DND-41 (cell line): ENCODE results near the gene SORBS1.

Source experiments
- ATAC-seq: fragments of 200-7000 bp; cut with Tn5 transposase; 3 replicates; pipeline ENCODE4 v1.9.1; 2021; ENCODE audit warnings: low read depth; ENCODE audit not compliant: insufficient read depth
- DNase-seq: peaks from one replicate; pipeline ENCODE4 v3.0.0-alpha.2; 2020
- H2AFZ ChIP-seq: 2 replicates; pipeline ENCODE4 v1.6.0; 2012; ENCODE audit warnings: low read depth, low read length
- H3K27ac ChIP-seq: 2 replicates; pipeline ENCODE4 v1.5.1; 2012; ENCODE audit warnings: low read length, inconsistent platforms
- H3K27me3 ChIP-seq: fragments of 200-600 bp; sonication (generic); 2 replicates; pipeline ENCODE4 v1.6.0; 2012; ENCODE audit warnings: low read length, mild to moderate bottlenecking, inconsistent platforms; ENCODE audit not compliant: insufficient read depth, poor library complexity
- H3K36me3 ChIP-seq: 2 replicates; pipeline ENCODE4 v1.5.1; 2012; ENCODE audit warnings: low read length, inconsistent platforms; ENCODE audit not compliant: insufficient read depth
- H3K4me1 ChIP-seq: 2 replicates; pipeline ENCODE4 v1.5.1; 2012; ENCODE audit warnings: mild to moderate bottlenecking, low read length; ENCODE audit not compliant: insufficient read depth
- H3K4me2 ChIP-seq: 2 replicates; pipeline ENCODE4 v1.6.0; 2012; ENCODE audit warnings: mild to moderate bottlenecking, moderate library complexity, low read length, inconsistent platforms; ENCODE audit not compliant: insufficient read depth
- H3K4me3 ChIP-seq, 2 experiments: fragments of 200-600 bp in 1 of 2; shearing (Covaris generic) in 1 of 2; 2 replicates each; pipeline ENCODE4 v1.5.1; 2012 to 2016; ENCODE audit warnings: inconsistent platforms in 2 of 2, low read length in 2 of 2, mild to moderate bottlenecking in 2 of 2, low read depth in 1 of 2, moderate library complexity in 1 of 2
- H3K79me2 ChIP-seq: 2 replicates; pipeline ENCODE4 v1.6.0; 2012; ENCODE audit warnings: low read length, inconsistent platforms; ENCODE audit not compliant: insufficient read depth
- H3K9ac ChIP-seq: 2 replicates; pipeline ENCODE4 v1.6.0; 2012; ENCODE audit warnings: low read depth, mild to moderate bottlenecking, inconsistent platforms, low read length, moderate library complexity
- H3K9me3 ChIP-seq: 2 replicates; pipeline ENCODE4 v1.5.1; 2012; ENCODE audit warnings: low read length, moderate library complexity, mild to moderate bottlenecking, inconsistent platforms; ENCODE audit not compliant: insufficient read depth, severe bottlenecking
- H4K20me1 ChIP-seq: 2 replicates; pipeline ENCODE4 v1.6.0; 2012; ENCODE audit warnings: low read length; ENCODE audit not compliant: insufficient read depth
- CTCF ChIP-seq: IDR thresholded peaks from 2 replicates; pipeline ENCODE4 v1.5.1; 2012; ENCODE audit warnings: borderline replicate concordance, low read length, moderate library complexity, mild to moderate bottlenecking; ENCODE audit not compliant: poor library complexity, severe bottlenecking; ENCODE audit errors: extremely low read depth
- EZH2 ChIP-seq: IDR thresholded peaks from 3 replicates; pipeline ENCODE4 v1.6.1; 2012; ENCODE audit warnings: borderline replicate concordance, low read depth, mild to moderate bottlenecking, moderate library complexity, low read length, inconsistent platforms; ENCODE audit not compliant: severe bottlenecking

Gene SORBS1

DNA sequence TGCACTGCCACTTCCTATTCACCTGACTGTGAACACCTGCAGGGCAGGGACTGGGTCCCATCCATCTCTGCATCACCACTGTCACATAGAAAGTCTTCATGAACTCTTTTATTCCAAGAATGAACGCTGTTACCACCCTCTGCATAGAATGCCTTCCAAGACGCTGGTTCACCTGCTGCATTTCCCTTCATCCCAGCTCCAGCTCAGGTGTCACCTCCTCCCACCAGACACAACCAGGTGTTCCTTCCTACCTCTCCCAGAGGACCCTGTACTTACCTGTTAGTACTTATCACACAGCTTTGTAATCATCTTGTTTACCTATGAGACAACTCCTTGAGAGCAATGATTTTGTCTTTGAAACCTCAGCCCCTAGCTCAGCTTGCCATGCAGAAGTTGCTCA, 31.1 kb downstream of the SORBS1 start:
- no peak overlapping the region for H3K27ac ChIP-seq
- no peak for ATAC-seq

GRCh38 chr10:95526044-95526443, 35.1 kb downstream of the SORBS1 start:
- no peak overlapping the region for H3K4me3 ChIP-seq
- peaks cover 15% of the 10 kb centered on the region for H3K27me3 ChIP-seq
- H4K20me1 ChIP-seq = no peaks in the 10 kb centered on the region
- TF ChIP-seq CTCF (no peak), EZH2 (no peak)
- no peak overlapping the region for H2AFZ ChIP-seq
- no peaks in the 10 kb centered on the region for H3K9me3 ChIP-seq
- no peak overlapping the region for H3K4me2 ChIP-seq
- H3K27ac ChIP-seq = no peak overlapping the region
- no peak overlapping the region for H3K9ac ChIP-seq
- H3K4me1 ChIP-seq = no peaks in the 10 kb centered on the region
- no peaks in the 10 kb centered on the region for H3K79me2 ChIP-seq
- H3K36me3 ChIP-seq = no peaks in the 10 kb centered on the region
- DNase-seq (no peak), ATAC-seq (no peak)

More for the DNA sequence above, 31.1 kb downstream of the SORBS1 start:
- no peaks in the 10 kb centered on the region for H3K4me1 ChIP-seq
- H3K36me3 ChIP-seq = no peaks in the 10 kb centered on the region
- TF ChIP-seq CTCF (no peak), EZH2 (no peak)
- no peak overlapping the region for H2AFZ ChIP-seq
- no peak for DNase-seq
- no peak overlapping the region for H3K4me3 ChIP-seq
- no peaks in the 10 kb centered on the region for H3K79me2 ChIP-seq
- no peak overlapping the region for H3K4me2 ChIP-seq
- H3K9me3 ChIP-seq = no peaks in the 10 kb centered on the region
- H3K9ac ChIP-seq = no peak overlapping the region
- H3K27me3 ChIP-seq = peaks cover 3% of the 10 kb centered on the region
- no peaks in the 10 kb centered on the region for H4K20me1 ChIP-seq

DNA sequence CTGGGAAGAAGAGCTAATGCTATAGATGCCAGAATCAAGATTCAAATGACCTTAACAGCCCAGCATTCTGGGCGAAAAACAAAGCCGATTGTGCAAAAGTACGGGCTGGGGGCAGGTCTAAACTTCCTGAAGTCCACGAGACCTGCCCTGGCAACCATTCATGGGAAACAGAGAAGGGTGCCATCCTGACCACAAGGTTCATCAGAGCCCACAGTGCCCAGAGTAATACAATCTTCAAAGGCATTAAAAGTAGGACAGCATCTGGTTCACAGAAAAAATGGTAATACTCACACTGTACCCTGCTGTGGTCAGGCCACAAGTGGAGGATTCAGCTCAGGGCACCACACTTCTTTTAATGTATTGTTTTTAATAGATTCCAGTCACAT, 36.1 kb downstream of the SORBS1 start:
- TF ChIP-seq CTCF = no peak
- TF ChIP-seq EZH2 = no peak
- no peak overlapping the region for H3K4me2 ChIP-seq
- H3K27ac ChIP-seq = no peak overlapping the region

GRCh38 chr10:95524358-95525032, 36.7 kb downstream of the SORBS1 start:
- H3K9me3 ChIP-seq = no peaks in the 10 kb centered on the region
- TF ChIP-seq CTCF (no peak), EZH2 (no peak)
- H3K4me2 ChIP-seq = no peak overlapping the region
- H3K4me3 ChIP-seq = no peak overlapping the region
- H3K79me2 ChIP-seq = no peaks in the 10 kb centered on the region
- no peaks in the 10 kb centered on the region for H3K36me3 ChIP-seq
- H3K4me1 ChIP-seq = no peaks in the 10 kb centered on the region
- H4K20me1 ChIP-seq = no peaks in the 10 kb centered on the region
- no peak overlapping the region for H2AFZ ChIP-seq
- H3K27ac ChIP-seq = no peak overlapping the region
- peaks cover 16% of the 10 kb centered on the region for H3K27me3 ChIP-seq
- ATAC-seq = no peak
- no peak overlapping the region for H3K9ac ChIP-seq
- DNase-seq = no peak

More for the DNA sequence above, 36.1 kb downstream of the SORBS1 start:
- no peak overlapping the region for H2AFZ ChIP-seq
- peaks cover 16% of the 10 kb centered on the region for H3K27me3 ChIP-seq
- no peaks in the 10 kb centered on the region for H4K20me1 ChIP-seq
- H3K9me3 ChIP-seq = no peaks in the 10 kb centered on the region
- H3K36me3 ChIP-seq = no peaks in the 10 kb centered on the region
- no peak overlapping the region for H3K9ac ChIP-seq
- ATAC-seq = no peak
- no peak overlapping the region for H3K4me3 ChIP-seq
- H3K79me2 ChIP-seq = no peaks in the 10 kb centered on the region
- no peaks in the 10 kb centered on the region for H3K4me1 ChIP-seq
- DNase-seq = no peak
